GM06990 (cell line): Measurements from ENCODE around the gene AP2A2.

ENCODE experiments used
- DNase-seq: peaks from one replicate; pipeline ENCODE4 v3.0.0-alpha.2; 2011; ENCODE audit not compliant: insufficient read length; ENCODE audit errors: extremely low read depth
- H3K27me3 ChIP-seq: replicated peaks from 2 replicates; pipeline ENCODE4 v1.6.0; 2011; ENCODE audit warnings: low read length; ENCODE audit not compliant: control insufficient read depth, insufficient read depth
- H3K36me3 ChIP-seq: 2 replicates; pipeline ENCODE4 v1.5.1; 2011; ENCODE audit warnings: low read length; ENCODE audit not compliant: control insufficient read depth, insufficient read depth
- H3K4me3 ChIP-seq: replicated peaks from 2 replicates; pipeline ENCODE4 v1.5.1; 2011; ENCODE audit warnings: low read depth, mild to moderate bottlenecking, control low read depth, low read length
- TF ChIP-seq, protein P1 (sequence below): IDR thresholded peaks from 2 replicates; pipeline ENCODE4 v1.5.1; 2011; ENCODE audit warnings: low read length, control low read depth, mild to moderate bottlenecking, inconsistent platforms; ENCODE audit not compliant: insufficient read depth, poor library complexity, severe bottlenecking

Gene AP2A2

DNA sequence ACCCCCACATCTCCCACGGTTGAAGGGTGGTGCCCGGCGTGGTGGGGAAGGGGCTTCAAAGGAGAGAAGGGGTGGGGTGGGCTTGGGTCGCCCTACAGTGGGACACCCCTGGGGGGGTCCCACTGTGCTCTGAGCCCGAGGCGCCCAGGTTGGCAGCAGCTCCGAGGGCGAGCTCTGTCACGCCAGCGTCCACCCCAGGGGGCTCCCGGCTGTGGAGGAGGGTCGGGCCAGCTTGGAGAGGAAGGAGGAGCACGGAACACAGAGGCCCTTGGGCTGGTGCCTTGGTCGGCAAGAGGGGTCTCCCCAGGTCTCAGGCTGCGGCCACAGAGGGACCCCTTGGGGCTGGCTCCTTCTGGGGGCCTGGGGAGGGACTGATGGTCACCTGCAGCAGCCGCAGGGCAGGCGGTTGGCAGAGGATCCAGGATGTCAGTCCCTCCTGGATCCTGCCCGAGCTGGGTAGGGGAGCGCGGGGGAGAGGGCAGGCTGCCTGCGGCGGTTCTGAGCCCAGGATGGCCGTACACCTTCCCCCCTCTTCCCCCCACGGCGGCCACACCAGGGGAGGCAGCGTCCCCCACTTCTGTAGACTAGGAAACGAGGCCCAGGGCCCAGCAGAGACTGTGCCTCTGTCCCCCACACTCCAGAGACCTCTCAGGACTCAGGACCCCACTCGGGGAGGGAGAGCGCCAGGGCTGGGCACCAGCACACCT lies 110.1 kb downstream of the AP2A2 start:
- H3K36me3 ChIP-seq, result no peaks in the 10 kb centered on the region
- DNase-seq, result no peak
- no peak overlapping the region for H3K4me3 ChIP-seq
- TF ChIP-seq, protein P1, sequence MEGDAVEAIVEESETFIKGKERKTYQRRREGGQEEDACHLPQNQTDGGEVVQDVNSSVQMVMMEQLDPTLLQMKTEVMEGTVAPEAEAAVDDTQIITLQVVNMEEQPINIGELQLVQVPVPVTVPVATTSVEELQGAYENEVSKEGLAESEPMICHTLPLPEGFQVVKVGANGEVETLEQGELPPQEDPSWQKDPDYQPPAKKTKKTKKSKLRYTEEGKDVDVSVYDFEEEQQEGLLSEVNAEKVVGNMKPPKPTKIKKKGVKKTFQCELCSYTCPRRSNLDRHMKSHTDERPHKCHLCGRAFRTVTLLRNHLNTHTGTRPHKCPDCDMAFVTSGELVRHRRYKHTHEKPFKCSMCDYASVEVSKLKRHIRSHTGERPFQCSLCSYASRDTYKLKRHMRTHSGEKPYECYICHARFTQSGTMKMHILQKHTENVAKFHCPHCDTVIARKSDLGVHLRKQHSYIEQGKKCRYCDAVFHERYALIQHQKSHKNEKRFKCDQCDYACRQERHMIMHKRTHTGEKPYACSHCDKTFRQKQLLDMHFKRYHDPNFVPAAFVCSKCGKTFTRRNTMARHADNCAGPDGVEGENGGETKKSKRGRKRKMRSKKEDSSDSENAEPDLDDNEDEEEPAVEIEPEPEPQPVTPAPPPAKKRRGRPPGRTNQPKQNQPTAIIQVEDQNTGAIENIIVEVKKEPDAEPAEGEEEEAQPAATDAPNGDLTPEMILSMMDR, result no peak
- no peaks in the 10 kb centered on the region; the same call in 1 of the 2 replicates for H3K27me3 ChIP-seq

DNA sequence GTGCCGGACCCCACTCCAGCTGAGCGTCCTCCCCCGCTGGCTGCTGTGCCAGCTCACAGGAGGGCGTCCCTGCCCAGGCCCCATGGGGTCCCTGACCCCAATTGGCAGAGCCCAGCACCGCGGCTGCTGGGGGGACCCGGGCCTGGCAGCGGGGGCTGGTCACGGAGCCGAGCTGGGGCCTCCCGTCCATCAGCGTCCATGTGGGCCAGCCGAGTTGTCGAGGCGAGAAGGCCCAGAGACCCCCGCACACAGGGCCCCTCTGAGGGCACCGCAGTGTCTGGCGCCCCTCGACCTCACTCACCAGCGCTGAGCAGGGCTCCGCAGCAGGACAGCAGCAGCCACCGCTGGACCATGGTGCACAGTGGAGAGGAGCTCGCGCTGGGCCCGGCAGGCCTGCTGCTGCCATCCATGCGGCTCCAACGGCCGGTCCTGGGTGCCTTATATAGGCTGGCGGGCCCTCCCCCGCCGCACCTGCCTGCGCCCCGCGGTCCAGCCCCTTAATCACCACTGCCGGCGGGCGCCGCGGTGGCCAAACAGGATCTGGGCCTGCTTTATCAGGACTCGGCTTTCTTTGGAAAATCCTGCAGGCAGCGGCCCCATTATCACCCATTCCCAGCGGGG lies 110.7 kb downstream of the AP2A2 start, which contains the start of gene MUC6:
MUC6 (minus strand) TSS at position 416 of the 621 bp plus-strand sequence; CDS start at position 353, 63 bp downstream.
- H3K4me3 ChIP-seq, result no peak within 1 kb of the TSS
- no peaks in the 10 kb centered on the region; the same call in 1 of the 2 replicates for H3K27me3 ChIP-seq
- TF ChIP-seq, protein P1, result no peak
- DNase-seq, result no peak
- no peaks in the 10 kb centered on the region for H3K36me3 ChIP-seq

DNA sequence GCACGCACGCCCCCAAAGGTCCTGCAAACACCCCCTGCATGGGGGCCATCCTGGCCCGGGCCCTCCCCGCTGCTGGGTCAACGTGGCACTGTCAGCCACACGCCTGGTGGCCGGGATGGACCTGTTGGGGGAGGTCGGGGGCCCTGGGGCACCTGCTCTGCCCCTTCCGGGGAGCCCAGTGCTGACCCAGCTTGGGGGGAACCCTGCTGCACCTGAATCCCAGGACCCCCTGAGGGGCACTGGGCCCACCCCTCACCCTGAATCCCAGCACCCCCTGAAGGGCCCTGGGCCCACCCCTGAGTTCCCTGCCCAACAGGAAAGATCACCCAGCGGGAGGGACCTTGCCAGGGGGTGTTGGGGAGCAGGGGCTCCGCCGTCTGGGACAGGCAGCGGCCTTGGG lies 111.3 kb downstream of the AP2A2 start:
- TF ChIP-seq, protein P1, result no peak
- H3K27me3 ChIP-seq, result no peaks in the 10 kb centered on the region; the same call in 1 of the 2 replicates
- no peak overlapping the region for H3K4me3 ChIP-seq
- no peak for DNase-seq
- H3K36me3 ChIP-seq, result no peaks in the 10 kb centered on the region

DNA sequence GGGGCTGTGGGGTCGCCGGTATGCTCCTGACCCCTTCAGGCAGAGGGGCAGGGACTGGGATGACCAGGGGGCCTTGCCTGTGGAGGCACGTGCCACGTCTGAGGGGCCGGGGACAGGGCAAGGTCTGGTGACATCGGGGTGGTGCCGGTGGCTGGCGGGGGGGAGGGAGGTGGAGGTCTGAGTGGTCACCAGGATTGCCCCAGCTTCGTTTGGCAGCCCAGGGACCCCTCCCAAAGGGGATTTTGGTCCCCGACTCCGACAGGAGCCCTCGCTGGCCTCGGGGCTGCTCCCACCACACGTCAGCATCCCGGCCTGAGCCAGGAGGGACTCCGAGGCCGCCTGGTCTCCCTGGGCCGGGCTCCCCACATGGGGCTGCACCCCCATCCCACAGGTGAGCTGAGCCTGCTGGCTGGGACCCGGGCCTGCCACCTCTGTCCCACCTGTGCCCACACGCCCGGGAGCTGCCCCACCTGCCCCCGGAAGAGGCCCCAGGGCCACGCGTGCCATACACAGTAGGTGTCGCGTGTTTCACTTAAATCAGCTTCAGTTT lies 111.9 kb downstream of the AP2A2 start:
- no peak overlapping the region for H3K4me3 ChIP-seq
- no peaks in the 10 kb centered on the region; the same call in 1 of the 2 replicates for H3K27me3 ChIP-seq
- DNase-seq, result no peak
- no peaks in the 10 kb centered on the region for H3K36me3 ChIP-seq
- TF ChIP-seq, protein P1, result no peak

DNA sequence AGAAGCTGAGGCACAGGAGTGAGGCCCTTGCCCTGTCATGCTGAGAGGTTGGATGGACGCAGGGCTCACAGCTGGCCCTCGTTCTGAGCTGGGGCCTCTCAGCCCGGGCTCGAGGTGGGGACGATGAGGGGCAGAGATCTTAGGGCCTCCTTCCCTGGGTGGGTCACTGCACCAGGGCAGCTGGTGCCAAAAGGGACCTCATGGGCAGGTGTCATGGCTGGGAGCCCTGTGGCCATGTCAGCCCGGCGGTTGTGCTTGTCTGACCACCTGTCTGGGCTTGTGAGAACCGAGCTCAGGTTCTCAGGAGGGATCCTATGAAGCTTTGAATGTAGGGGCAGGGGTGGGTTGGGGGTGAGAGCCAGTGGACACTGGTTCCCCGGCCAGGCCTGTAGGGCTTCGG lies 112.7 kb downstream of the AP2A2 start:
- TF ChIP-seq, protein P1, result no peak
- H3K27me3 ChIP-seq, result no peaks in the 10 kb centered on the region; the same call in 1 of the 2 replicates
- no peaks in the 10 kb centered on the region for H3K36me3 ChIP-seq
- no peak for DNase-seq
- H3K4me3 ChIP-seq, result no peak overlapping the region
